GM12878 (cell line): Measurements from ENCODE around the gene RNF112. TPM values are rescaled to one million over a fixed set of nuclear protein-coding genes. Genes with fewer than 3 reads are reported as not detected.

Experiments
- ATAC-seq: fragments of 200-7000 bp; cut with Tn5 transposase; 3 replicates; pipeline ENCODE4 v1.9.1; 2020; ENCODE audit warnings: mild to moderate bottlenecking, moderate library complexity
- BruUV-seq: library from RNA; stranded (reverse); fragments of 400-500 nt; replicated peaks from 2 replicates; lab custom pipeline; 2021; lab: Mats Ljungman, UMichigan
- CTCF ChIA-PET: fragments of 300-600 bp; sonication (Branson Sonifier 250); formaldehyde crosslinking; extraction: SDS; loops from one replicate; lab custom pipeline; 2021; ENCODE audit warnings: inconsistent platforms; lab: Yijun Ruan, JAX
- POLR2A ChIA-PET: fragments of 350-600 bp; formaldehyde crosslinking; extraction: SDS; loops from one replicate; lab custom pipeline; 2021; ENCODE audit warnings: inconsistent platforms; lab: Charles Lee
- RAD21 ChIA-PET: fragments of 300-600 bp; sonication (Branson Sonifier 250); formaldehyde crosslinking; loops from one replicate; lab custom pipeline; 2023; ENCODE audit warnings: antibody characterized with exemption; ENCODE audit not compliant: unreplicated experiment; lab: Charles Lee
- SMC1A ChIA-PET: fragments of 300-600 bp; sonication (Branson Sonifier 250); formaldehyde crosslinking; loops from one replicate; lab custom pipeline; 2023; ENCODE audit not compliant: unreplicated experiment, uncharacterized antibody; lab: Charles Lee
- DNase-seq: peaks from one replicate; pipeline ENCODE4 v3.0.0-alpha.2; 2011; ENCODE audit warnings: low read depth, low spot score
- FAIRE-seq: peaks from 3 replicates; lab custom pipeline; 2011; peaks lifted over from hg19 to GRCh38; lab: Jason Lieb, UNC
- H2AFZ ChIP-seq: 2 replicates; pipeline ENCODE4 v1.6.0; 2011; ENCODE audit warnings: low read depth, low read length, control low read depth; ENCODE audit not compliant: control insufficient read depth
- H3K27ac ChIP-seq: 2 replicates; pipeline ENCODE4 v1.5.1; 2011; ENCODE audit warnings: control low read depth; ENCODE audit not compliant: control insufficient read depth, insufficient read depth
- H3K27me3 ChIP-seq, 2 experiments: replicated peaks in 1 of 2; 2 replicates each; pipeline versions ENCODE4 v1.6.0 to v1.6.1; 2011; ENCODE audit warnings: low read length in 1 of 2; ENCODE audit not compliant: control insufficient read depth in 2 of 2, insufficient read depth in 2 of 2
- H3K36me3 ChIP-seq, 2 experiments: 2 replicates each; pipeline ENCODE4 v1.5.1; 2011; ENCODE audit warnings: low read length in 1 of 2; ENCODE audit not compliant: control insufficient read depth in 2 of 2, insufficient read depth in 2 of 2
- H3K4me1 ChIP-seq: 2 replicates; pipeline ENCODE4 v1.6.1; 2011; ENCODE audit warnings: mild to moderate bottlenecking, low read length, moderate library complexity, mixed read lengths; ENCODE audit not compliant: control insufficient read depth, insufficient read depth
- H3K4me2 ChIP-seq: 2 replicates; pipeline ENCODE4 v1.6.0; 2011; ENCODE audit warnings: control low read depth; ENCODE audit not compliant: control insufficient read depth, insufficient read depth
- H3K4me3 ChIP-seq: fragments of 200-600 bp; sonication (generic); 2 replicates; pipeline ENCODE4 v1.5.1; 2016
- H3K79me2 ChIP-seq: 2 replicates; pipeline ENCODE4 v1.6.0; 2011; ENCODE audit warnings: low read length; ENCODE audit not compliant: control insufficient read depth, insufficient read depth
- H3K9ac ChIP-seq: 2 replicates; pipeline ENCODE4 v1.8.0; 2011; ENCODE audit warnings: low read length, control low read depth, mixed read lengths; ENCODE audit not compliant: control insufficient read depth, insufficient read depth
- H3K9me3 ChIP-seq: replicated peaks from 3 replicates; pipeline ENCODE4 v1.5.1; 2011; ENCODE audit warnings: mild to moderate bottlenecking, low read length; ENCODE audit not compliant: control insufficient read depth, insufficient read depth
- H4K20me1 ChIP-seq: 2 replicates; pipeline ENCODE4 v1.6.0; 2011; ENCODE audit not compliant: control insufficient read depth, insufficient read depth
- CEBPZ ChIP-seq: fragments of 150-350 bp; IDR thresholded peaks from 2 replicates; pipeline ENCODE4 v1.6.1; 2016; ENCODE audit warnings: low read depth, low read length
- E4F1 ChIP-seq: fragments of 450-650 bp; IDR thresholded peaks from 2 replicates; pipeline ENCODE4 v1.6.1; 2018; ENCODE audit warnings: borderline replicate concordance, mild to moderate bottlenecking; ENCODE audit not compliant: partially characterized antibody
- IRF3 ChIP-seq: fragments of 450-650 bp; IDR thresholded peaks from 2 replicates; pipeline ENCODE4 v1.6.1; 2014; ENCODE audit warnings: mild to moderate bottlenecking
- NR2C2 ChIP-seq: IDR thresholded peaks from 2 replicates; pipeline ENCODE4 v1.6.1; 2011; ENCODE audit warnings: borderline replicate concordance, low read depth; ENCODE audit not compliant: control insufficient read depth, insufficient read length
- POLR2AphosphoS5 ChIP-seq: IDR thresholded peaks from 2 replicates; pipeline ENCODE4 v1.6.1; 2011; ENCODE audit warnings: mild to moderate bottlenecking, low read length, inconsistent platforms
- SIN3A ChIP-seq: IDR thresholded peaks from 2 replicates; pipeline ENCODE4 v1.6.1; 2012; ENCODE audit warnings: low read depth, low read length, improper control_type of control experiment
- TCF7 ChIP-seq: IDR thresholded peaks from 2 replicates; pipeline ENCODE4 v1.6.1; 2014; ENCODE audit warnings: antibody characterized with exemption, borderline replicate concordance
- ZNF24 ChIP-seq: fragments of 450-650 bp; IDR thresholded peaks from 2 replicates; pipeline ENCODE4 v1.6.1; 2017; ENCODE audit warnings: antibody characterized with exemption, mild to moderate bottlenecking
- WGBS: methylation state at CpG from one replicate; pipeline ENCODE4 v1.1.6; 2016; ENCODE audit warnings: low lambda C conversion rate; ENCODE audit not compliant: insufficient replicate concordance, insufficient coverage; ENCODE audit errors: missing lambda C conversion rate; 5-methylcytosine and 5-hydroxymethylcytosine counted together
- in situ Hi-C: fragments of 300-500 bp; cut with MboI; formaldehyde crosslinking; loops from 9 replicates; pipeline ENCODE4 v1.14.3; 2018; ENCODE audit warnings: mixed read lengths
- intact Hi-C: fragments of 100-400 bp; cut with micrococcal nuclease; formaldehyde crosslinking; loops from one replicate; pipeline ENCODE4 v1.14.2; 2022; ENCODE audit not compliant: unreplicated experiment
- polyA plus RNA-seq, 11 experiments: library from polyadenylated mRNA; depleted of rRNA in 4 of 11; unstranded in 6 of 11; stranded (reverse) in 5 of 11; fragments of >200 nt; fragmentation: Nextera tagmentation in 4 of 11; fragmentation: Illumina TruSeq in 1 of 11; extraction: Ambion mirVana in 4 of 11; extraction: Trizol in 1 of 11; gene quantifications; 1 replicate in 1 of 11; 2 replicates in 10 of 11; pipeline versions ENCODE4 v1.2.1 to v1.2.3, GENCODE V29; 2011 to 2016; ENCODE audit warnings: inconsistent platforms in 2 of 11, missing spikeins in 2 of 11, low read depth in 1 of 11
- total RNA-seq, 4 experiments: library from RNA; depleted of rRNA in 3 of 4; stranded (reverse); fragments of >200 nt in 3 of 4; fragmentation: Illumina TruSeq in 1 of 4; extraction: Trizol in 1 of 4; gene quantifications; 2 replicates each; pipeline versions ENCODE4 v1.2.1 to v1.2.3, GENCODE V29; 2013 to 2021

Gene RNF112
- total and polyA plus RNA-seq, 10 of the 15 experiments (the other 5 are each of a cell fraction or from before 2014, with no cell fraction given) = not detected

- H3K9me3 ChIP-seq = no peaks in the 10 kb centered on the region
- in situ Hi-C loops (loop anchor here (5.0 kb wide), 1 partner anchor 394 kb away; no protein-coding TSS in a partner anchor), intact Hi-C loops (loop anchor here (10.0 kb wide), 1 partner anchor 277 kb away; the partner anchor contains the start of gene ALDH3A2)
- no peak for DNase-seq
- H3K36me3 ChIP-seq = no peaks in the 10 kb centered on the region
- peaks cover 26% of the 10 kb centered on the region for H3K4me1 ChIP-seq
- H4K20me1 ChIP-seq = 0 out of 2 replicates have a peak, but pooled peaks cover 3% of the 10 kb centered on the region
- H3K9ac ChIP-seq = no peak overlapping the region
- H3K27me3 ChIP-seq = no peaks in the 10 kb centered on the region; a peak in 1 of 4 replicates
- H3K4me2 ChIP-seq = no peak overlapping the region
- ChIA-PET RAD21 (no interaction called here), POLR2A (no interaction called here), SMC1A (no interaction called here)
- ATAC-seq = no peak
- no peak overlapping the region for H2AFZ ChIP-seq
- H3K4me3 ChIP-seq = no peak overlapping the region
- no peak for TF ChIP-seq POLR2AphosphoS5
- TF ChIP-seq ZNF24 = no peak
- TF ChIP-seq TCF7 = no peak
- TF ChIP-seq, all 136 proteins: peak for 0
- no peak for FAIRE-seq
- no peak overlapping the region for H3K27ac ChIP-seq
- no peaks in the 10 kb centered on the region for H3K79me2 ChIP-seq
- BruUV-seq = no TSS peak
- CTCF ChIA-PET = no interaction called here
- 69% methylated on average over 4 of the region's 4 CpGs for WGBS
Observed at GRCh38 chr17:19368229-19368628, 42.8 kb upstream of the RNF112 start.

- ChIA-PET CTCF (interaction anchor here (0.8 kb wide), 1 partner anchor 10 kb away, joined by 4 read pairs; no protein-coding TSS in a partner anchor), POLR2A (interaction anchor here (0.9 kb wide), 1 partner anchor 9 kb away, joined by 4 read pairs; the partner anchor contains the start of gene MAPK7), RAD21 (no interaction called here), SMC1A (no interaction called here)
- in situ Hi-C loops = loop anchor here (5.0 kb wide), 1 partner anchor 393 kb away; no protein-coding TSS in a partner anchor
- 85% methylated on average over 16 of the region's 16 CpGs for WGBS
- H3K27me3 ChIP-seq = no peaks in the 10 kb centered on the region
- no peak overlapping the region for H3K4me3 ChIP-seq
- BruUV-seq = no TSS peak
- intact Hi-C loops = loop anchor here (10.0 kb wide), 1 partner anchor 276 kb away; the partner anchor contains the start of gene ALDH3A2
- no peak for DNase-seq
- H3K79me2 ChIP-seq = no peaks in the 10 kb centered on the region
- H3K4me1 ChIP-seq = peaks cover 26% of the 10 kb centered on the region
- no peak for ATAC-seq
- H3K36me3 ChIP-seq = no peaks in the 10 kb centered on the region
- no peak overlapping the region for H2AFZ ChIP-seq
- no peak overlapping the region for H3K4me2 ChIP-seq
- FAIRE-seq = no peak
- H3K9me3 ChIP-seq = no peaks in the 10 kb centered on the region
- 0 out of 2 replicates have a peak, but pooled peaks cover 3% of the 10 kb centered on the region for H4K20me1 ChIP-seq
- no peak overlapping the region for H3K27ac ChIP-seq
- H3K9ac ChIP-seq = no peak overlapping the region
- TF ChIP-seq SIN3A = no peak
- no peak for TF ChIP-seq NR2C2
- TF ChIP-seq CEBPZ = no peak
- TF ChIP-seq IRF3 = no peak
- no peak for TF ChIP-seq E4F1
Observed at GRCh38 chr17:19369107-19369778, 41.8 kb upstream of the RNF112 start.
